ENCODE data around the gene TMBIM4. TPM values are rescaled to one million over a fixed set of nuclear protein-coding genes. Genes with fewer than 3 reads are reported as not detected.

Gene TMBIM4
- total and polyA plus RNA-seq, 2 donors (not counting 3 experiments of a cell fraction or from before 2014, with no cell fraction given), result 74.1 to 370 TPM

GRCh38 chr12:66109056-66109455, 60.7 kb downstream of the TMBIM4 start:
- intact Hi-C loops (cut with micrococcal nuclease) (loop anchor here (5.0 kb wide), 3 partner anchors 72 to 507 kb away; no protein-coding TSS in a partner anchor), dilution Hi-C loops (cut with MboI; ENCODE audit: extremely low pct_ligation_motif_present, low sequenced_read_pairs) (no loop called here)
- Histone ChIP-seq H3K27ac (ENCODE audit: insufficient read depth, low read depth, low read length) (no peak overlapping the region), H3K79me2 (ENCODE audit: control insufficient read depth, insufficient read depth, low read length) (no peaks in the 10 kb centered on the region), H3K4me3 (replicated peaks in 1 of 3; ENCODE audit: insufficient read depth in 1 of 3, low read depth in 1 of 3, low read length in 3 of 3) (no peak overlapping the region), H3K4me1 (ENCODE audit: control insufficient read depth, extremely low read depth, insufficient read depth, low read length) (peaks cover 2% of the 10 kb centered on the region), H3K9me3 (replicated peaks; ENCODE audit: control insufficient read depth, insufficient read depth, low read length) (no peaks in the 10 kb centered on the region), H4K20me1 (replicated peaks; ENCODE audit: control insufficient read depth, extremely low read depth, insufficient read depth, low read length) (no peaks in the 10 kb centered on the region), H3K36me3 (ENCODE audit: control insufficient read depth in 2 of 2, extremely low read depth in 1 of 2, insufficient read depth in 2 of 2, low read length in 2 of 2) (no peaks in the 10 kb centered on the region), H3K4me2 (ENCODE audit: insufficient read depth, low read length) (no peak overlapping the region), H3K9me1 (replicated peaks; ENCODE audit: control insufficient read depth, extremely low read depth, insufficient read depth, low read length) (no peaks in the 10 kb centered on the region), H2AFZ (ENCODE audit: low read depth, low read length) (no peak overlapping the region), H3K9ac (replicated peaks; ENCODE audit: extremely low read depth, insufficient read depth, low read length) (no peak overlapping the region), H3K27me3 (ENCODE audit: control insufficient read depth in 2 of 2, insufficient read depth in 2 of 2, low read length in 2 of 2) (peaks cover 4 to 6% of the 10 kb centered on the region in 2 experiments)
- DNase-seq (ENCODE audit: low read depth, low spot score), result no peak
- POLR2A ChIA-PET, result no interaction called here
- BruUV-seq (replicated peaks), result no TSS peak
- no peak for FAIRE-seq
- TF ChIP-seq JUN (IDR thresholded peaks at IDR 0.05; ENCODE audit: borderline replicate concordance, insufficient read depth, insufficient read length, low read depth), result no peak
- no peak for TF ChIP-seq FOS (IDR thresholded peaks at IDR 0.05; ENCODE audit: borderline replicate concordance, insufficient read depth, low read length)
- TF ChIP-seq GATA2 (IDR thresholded peaks at IDR 0.05; ENCODE audit: insufficient read depth, insufficient read length, low read depth, low read length), result no peak
- no peak for TF ChIP-seq MAX (IDR thresholded peaks at IDR 0.05; ENCODE audit: insufficient read depth, insufficient read length)
- no peak for TF ChIP-seq CTCF (IDR thresholded peaks at IDR 0.05; ENCODE audit: extremely low read depth in 1 of 2, insufficient read depth in 1 of 2, low read depth in 1 of 2, low read length in 2 of 2)
- TF ChIP-seq MYC (IDR thresholded peaks at IDR 0.05; ENCODE audit: low read depth, low read length), result no peak
- CTCF ChIA-PET, result no interaction called here
